22Rv1 (cell line): ENCODE measurements around the gene BAG2.

Experiments used
- ZFX ChIP-seq: fragments of 450-650 bp; IDR thresholded peaks from 2 replicates; pipeline ENCODE4 v1.6.1; 2017; ENCODE audit warnings: antibody characterized with exemption, borderline replicate concordance
- TF ChIP-seq, protein P1 (sequence below): fragments of 450-650 bp; IDR thresholded peaks from 2 replicates; pipeline ENCODE4 v1.5.1; 2017; ENCODE audit warnings: mild to moderate bottlenecking

DNA sequence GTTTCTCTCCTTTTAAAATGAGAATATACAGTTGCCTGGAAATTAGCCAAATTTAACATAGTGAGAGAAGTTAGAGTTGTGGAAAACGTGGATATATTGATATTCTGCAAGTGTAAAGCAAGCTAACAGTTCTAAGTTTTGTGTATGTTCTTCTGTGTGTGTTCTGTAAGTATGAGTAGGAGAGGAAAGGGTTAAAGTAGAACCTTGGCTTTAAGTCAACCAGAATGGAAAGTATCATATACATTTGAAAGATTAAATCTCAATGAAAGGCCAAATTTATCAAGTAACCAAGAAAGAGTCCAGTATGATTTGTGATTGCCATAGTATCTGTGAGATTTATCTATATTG is 30.0 kb upstream of the BAG2 start:
- TF ChIP-seq, protein P1, sequence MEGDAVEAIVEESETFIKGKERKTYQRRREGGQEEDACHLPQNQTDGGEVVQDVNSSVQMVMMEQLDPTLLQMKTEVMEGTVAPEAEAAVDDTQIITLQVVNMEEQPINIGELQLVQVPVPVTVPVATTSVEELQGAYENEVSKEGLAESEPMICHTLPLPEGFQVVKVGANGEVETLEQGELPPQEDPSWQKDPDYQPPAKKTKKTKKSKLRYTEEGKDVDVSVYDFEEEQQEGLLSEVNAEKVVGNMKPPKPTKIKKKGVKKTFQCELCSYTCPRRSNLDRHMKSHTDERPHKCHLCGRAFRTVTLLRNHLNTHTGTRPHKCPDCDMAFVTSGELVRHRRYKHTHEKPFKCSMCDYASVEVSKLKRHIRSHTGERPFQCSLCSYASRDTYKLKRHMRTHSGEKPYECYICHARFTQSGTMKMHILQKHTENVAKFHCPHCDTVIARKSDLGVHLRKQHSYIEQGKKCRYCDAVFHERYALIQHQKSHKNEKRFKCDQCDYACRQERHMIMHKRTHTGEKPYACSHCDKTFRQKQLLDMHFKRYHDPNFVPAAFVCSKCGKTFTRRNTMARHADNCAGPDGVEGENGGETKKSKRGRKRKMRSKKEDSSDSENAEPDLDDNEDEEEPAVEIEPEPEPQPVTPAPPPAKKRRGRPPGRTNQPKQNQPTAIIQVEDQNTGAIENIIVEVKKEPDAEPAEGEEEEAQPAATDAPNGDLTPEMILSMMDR, result no peak
- no peak for TF ChIP-seq ZFX
